IPS-NIHi7 (cell line): ENCODE results near the gene CYS1.

Source experiments
- DNase-seq: peaks from one replicate; pipeline ENCODE4 v3.0.0; 2012; ENCODE audit warnings: mixed read lengths; ENCODE audit errors: extremely low spot score

CYS1 gene

DNA sequence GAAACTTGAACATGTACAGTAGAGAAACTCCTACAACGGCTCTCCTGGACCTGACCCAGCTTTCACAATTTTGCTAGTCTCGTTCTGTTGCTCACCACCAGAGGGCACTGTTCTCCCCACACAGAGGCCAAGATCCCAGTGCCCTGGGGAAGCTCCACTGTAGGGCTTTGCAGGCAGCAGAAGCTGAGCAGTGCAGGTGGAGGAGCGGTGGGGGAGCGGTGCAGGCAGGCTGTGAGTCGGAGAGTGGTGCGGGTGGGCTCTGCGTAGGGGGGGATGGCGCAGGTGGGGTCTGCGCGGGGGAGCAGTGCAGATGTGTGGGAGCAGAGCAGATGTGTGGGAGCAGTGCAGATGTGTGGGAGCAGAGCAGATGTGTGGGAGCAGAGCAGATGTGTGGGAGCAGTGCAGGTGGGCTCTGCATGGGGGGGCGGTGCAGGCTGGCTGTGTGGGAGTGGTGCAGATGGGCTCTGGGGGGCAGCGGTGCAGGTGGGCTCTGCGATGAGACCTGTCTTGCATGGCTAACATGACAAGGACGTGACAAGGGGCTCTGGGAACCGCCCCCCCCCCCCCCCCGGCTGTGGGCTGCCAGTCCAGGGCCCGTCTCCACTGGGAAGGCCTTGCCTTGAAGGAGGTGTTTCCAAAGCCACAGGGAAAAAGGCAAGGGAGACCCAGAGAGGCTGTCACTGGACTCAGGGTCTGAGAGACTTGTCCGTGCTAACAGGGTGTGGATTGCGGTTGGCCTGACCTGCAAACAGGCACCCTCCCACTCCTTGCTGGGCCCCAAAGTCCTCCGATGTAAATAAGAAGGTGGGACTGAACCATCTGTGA is 7.3 kb downstream of the CYS1 start:
- peak; percentile 91 for DNase-seq

DNA sequence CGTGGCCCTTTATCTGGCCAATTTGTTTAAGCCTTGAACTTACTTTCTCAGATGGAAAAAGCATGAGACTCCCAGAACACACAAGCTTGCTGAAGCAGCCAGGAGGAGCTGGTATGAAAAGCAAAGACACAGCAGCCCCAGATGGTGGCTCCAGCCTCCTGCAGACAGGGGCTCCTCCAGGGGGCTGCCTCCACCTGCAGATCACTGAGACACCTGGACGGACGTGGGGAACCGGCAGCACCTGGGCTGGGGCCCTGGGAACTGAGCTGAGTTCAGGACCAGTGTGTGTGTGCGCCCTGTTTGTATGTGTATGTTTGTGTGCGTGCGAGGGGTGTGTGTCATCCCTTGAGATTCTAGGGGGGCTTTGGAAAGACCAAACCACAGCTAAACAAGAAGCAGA is 8.6 kb downstream of the CYS1 start:
- DNase-seq = no peak

DNA sequence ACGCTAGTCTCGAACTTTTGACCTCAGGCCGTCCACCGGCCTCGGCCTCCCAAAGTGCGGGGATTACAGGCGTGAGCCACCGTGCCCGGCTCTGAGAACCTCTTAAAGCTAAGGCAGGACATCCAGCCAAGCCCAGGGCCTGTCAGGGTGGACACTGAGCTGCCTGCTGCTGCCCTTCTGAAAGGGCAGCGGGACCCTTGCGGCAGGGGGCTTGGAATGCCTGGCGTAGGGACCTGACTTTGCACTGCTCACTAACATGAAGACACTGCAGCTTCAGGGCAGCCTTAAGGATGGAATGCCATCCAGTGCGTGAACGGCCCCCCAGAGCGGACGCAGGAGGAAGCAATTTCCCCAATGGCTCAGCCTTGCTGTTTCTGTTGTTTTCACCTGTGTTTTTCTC is 9.0 kb downstream of the CYS1 start:
- DNase-seq = no peak

DNA sequence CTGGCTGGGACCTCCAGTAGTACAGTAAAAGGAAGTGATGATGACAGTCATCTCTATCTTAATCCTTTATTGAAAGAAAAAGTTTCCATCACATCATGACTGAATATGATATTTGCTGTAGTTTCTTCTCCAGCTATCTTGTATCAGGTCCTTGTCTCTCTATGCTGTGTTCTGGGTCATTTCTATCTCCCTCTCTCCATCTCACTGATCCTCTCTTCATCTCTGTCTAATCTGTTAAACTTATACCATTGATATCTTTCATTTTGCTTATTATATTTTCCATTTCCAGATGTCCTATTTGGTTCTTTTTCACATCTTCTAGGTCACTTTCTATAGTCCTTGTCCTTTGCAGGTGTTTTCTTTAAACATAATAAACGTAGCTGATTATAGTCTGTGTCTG is 12.3 kb downstream of the CYS1 start:
- DNase-seq = no peak

DNA sequence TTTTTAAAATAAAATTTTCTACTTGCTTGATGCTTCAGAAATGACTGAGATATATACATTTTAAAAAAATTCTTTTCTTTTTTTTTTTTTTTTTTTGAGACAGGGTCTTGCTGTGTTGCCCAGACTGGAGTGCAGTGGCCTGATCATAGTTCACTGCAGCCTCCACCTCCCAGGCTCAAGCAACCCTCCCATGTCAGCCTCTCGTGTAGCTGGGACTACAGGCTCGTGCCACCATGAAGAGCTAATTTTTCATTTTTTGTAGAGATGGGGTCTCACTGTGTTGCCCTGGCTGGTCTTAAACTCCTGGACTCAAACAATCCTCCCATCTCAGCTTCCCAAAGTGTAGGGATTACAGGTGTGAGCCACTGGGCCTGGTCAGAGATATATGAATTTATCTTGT is 12.9 kb downstream of the CYS1 start:
- DNase-seq = no peak

DNA sequence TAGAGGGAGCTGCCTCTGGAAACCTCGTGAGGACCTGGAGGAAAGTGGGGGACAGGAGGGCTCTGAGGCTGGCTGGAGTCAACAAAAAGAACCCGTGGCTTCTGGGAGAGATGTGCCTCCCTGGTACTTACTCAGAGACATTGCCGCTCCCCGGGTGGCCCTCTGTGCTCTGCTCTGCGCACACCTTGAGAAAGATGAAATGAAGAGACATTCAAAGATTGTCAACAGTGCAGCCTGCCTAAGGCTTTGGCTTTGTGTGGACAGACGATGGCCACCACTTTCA is 14.5 kb downstream of the CYS1 start:
- DNase-seq = no peak

DNA sequence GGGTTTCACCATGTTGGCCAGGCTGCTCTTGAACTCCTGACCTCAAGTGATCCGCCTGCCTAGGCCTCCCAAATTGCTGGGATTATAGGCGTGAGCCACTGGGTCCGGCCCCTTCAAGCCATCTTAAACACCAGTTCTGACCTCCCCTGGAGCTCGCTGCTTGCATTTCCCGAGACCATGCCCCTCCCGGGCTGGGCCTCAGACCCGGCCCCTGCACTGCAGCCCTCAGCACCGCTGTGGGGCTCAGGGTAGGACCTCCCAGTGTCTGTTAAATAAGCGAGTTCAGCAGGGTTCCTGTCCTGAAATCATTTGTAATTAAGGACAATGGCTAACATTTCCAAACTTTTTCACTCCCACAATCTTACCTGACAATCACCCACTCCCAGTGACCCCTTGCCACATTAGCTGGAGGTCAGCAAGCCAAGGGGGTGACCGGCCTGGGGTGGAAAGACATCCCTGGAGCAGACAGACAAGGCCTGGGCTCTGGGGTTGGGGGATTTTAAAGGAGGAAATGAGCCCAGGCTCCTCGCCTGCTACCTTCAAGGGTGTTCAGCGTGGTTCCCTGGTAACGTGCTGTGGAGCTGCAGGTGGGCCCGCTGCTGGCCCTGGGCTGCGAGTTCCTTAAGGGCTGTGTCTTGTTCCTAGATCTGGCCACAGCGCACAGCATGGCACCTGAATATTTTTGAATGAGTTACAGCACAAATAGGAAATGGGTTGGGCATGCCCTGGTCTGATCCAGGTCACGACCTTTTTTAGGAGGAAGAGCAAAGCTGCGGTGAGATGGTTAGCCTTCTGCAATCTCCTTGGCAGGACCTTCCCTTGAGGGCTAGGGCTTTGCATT is 15.1 kb downstream of the CYS1 start:
- peak; percentile 30 for DNase-seq

DNA sequence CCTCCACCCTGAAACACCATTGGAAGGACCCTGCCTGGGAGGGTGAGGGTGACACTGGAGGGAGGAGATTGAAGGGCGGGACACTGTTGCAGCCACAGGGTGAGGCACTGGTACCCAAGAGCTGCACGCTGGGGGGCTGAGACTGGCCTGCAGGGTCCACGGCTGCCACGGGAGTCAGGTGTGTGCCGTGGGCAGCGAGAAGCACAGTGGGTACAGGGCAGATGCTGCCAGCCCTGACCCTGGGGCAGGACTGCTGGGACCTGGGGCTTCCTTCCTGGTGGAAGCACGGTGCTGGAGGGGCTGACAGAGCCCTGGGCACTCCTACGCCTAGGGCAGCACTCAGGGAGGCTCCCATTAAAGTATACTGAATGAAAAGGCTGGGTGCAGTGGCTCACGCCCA is 16.6 kb downstream of the CYS1 start:
- DNase-seq = no peak

DNA sequence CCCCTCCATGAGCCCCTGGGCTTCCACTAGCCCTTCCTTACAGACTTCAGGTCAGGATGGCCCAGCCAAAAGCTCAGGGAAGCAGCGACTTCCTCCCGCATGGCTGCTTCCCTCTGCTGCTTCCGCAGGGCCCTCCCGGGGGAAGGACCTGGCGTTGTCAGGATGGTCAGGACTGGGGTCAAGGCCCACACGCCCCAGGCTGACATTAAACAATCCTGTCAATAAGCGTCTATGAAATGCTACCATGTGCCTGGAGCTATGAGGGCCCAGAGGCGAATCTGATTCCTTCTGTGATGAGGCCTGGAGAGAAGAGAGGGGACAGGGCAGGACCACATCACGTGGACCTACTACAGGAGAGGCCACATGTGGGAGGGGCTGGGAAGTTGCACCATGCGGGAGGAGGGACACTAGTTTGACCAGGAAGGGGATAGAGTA is 17.3 kb downstream of the CYS1 start:
- no peak for DNase-seq

DNA sequence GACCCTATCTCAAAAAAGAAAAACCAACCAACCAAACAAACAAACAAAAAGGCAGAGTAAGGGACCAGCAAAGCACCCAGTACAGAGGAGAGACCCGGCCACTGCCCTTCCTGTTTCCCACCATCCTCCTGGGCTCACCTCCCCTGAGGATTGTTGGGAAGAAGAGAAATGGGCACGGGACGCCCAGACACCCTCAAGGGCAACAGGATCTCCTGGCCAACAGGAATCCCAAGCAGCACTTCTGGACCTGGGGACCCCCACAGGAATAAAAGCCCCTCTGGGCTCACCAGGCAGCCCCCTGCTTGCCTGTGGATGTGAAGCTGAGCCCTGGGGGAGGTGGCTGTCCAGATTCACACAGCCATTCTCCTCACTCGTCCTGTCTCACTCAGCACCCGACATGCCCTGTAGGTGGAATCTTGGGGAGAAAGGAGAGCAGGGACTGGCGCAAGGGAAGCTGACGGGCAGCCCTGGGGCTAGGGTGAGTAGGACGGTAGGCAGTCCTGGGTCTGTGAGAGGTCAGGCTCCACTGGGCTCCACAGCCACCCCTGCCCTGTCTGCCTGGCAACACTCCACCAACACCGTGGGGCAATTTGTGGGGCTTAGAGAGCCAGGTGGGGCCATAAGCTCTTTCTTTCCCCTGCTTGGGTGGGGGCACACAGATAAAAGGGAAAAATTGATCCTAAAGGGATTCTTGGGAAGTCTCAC is 18.8 kb downstream of the CYS1 start:
- DNase-seq = no peak

DNA sequence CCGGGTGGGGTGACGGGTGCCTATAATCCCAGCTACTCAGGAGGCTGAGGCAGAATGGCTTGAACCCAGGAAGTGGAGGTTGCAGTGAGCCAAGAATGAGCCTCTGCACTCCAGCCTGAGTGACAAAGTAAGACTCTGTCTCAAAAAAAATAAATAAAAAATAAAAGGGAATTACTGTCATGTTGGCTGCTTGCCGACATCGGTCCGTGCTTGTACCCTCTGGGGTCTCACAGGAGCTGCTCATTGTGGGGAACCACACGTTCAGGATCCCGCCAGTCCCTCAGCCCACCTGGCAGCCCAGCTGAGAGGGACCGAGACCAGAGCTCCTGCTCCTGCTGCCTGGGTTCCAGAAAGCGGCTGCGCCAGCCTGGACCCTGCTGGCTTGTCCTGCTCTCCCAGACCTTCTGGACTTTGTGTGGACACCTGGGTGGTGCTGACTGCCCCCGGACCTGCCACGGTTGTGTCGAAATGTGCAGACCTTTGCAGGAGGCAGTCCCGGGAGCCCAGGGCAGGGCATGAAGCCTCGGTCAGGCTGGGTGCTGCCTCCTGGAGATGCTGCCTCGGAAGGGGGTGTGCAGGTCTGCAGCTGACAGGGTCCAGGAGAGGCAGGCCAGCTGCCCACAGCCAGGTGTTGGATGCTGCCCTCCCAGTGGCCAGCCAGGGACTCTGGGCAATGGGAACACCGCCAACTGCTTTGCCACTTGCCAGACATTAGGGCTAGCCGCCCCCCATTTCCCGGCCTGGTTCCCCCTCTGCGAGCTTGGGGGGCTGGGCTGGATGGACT is 20.5 kb downstream of the CYS1 start:
- no peak for DNase-seq

DNA sequence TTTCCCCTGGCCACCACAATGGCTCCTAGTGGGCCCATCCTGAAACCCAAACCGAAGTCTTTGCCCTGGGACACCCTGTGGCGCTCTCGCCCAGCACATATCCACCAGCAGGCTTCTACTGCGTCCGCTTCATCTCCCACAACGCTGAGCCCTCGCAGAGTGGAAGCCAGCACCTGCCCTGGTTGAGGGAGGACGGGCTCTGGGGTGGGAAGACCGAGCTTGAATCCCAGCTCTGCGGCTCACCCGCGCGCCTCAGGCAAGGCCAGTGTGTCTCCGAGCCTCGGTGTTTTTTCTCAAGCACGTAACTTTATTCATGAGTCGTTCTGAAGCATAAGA is 21.2 kb downstream of the CYS1 start:
- no peak for DNase-seq

DNA sequence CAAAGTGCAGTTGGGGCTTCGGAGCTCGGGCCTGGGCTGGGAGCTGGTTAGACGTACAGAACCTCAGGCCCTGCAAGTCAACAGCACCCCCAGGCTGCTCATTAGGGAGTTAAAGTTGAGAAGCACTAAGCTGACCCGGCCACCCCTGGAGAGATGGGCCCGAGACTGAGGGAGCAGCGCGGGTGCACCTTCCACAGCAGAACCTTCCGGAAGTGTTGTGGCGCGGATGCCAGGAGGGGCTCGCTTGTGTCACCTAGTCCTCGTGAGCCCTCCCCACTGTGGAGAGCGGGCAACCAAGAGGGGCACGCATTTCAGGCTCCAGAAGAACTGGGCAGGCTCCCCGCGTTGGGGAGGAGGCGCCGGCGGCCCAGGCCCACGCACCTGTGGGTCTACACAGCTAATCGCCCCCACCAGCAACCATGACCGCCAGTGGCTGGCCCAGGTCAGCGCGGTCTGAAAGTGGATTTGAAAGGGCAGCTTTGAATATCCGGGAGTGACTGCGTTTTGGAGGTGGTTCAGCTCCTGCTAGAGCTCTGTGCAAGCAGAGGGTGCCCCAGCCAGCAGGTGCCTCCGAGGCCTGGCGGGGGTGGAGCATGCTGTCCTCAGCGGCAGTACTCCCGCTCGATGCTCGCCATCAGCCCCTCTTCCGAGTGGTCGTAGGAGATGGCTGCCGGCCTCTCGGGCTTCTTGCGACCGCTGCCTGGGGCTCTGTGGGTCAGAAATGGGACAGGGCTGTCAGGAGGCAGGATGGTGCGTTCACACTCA is 21.8 kb downstream of the CYS1 start:
- no peak for DNase-seq

DNA sequence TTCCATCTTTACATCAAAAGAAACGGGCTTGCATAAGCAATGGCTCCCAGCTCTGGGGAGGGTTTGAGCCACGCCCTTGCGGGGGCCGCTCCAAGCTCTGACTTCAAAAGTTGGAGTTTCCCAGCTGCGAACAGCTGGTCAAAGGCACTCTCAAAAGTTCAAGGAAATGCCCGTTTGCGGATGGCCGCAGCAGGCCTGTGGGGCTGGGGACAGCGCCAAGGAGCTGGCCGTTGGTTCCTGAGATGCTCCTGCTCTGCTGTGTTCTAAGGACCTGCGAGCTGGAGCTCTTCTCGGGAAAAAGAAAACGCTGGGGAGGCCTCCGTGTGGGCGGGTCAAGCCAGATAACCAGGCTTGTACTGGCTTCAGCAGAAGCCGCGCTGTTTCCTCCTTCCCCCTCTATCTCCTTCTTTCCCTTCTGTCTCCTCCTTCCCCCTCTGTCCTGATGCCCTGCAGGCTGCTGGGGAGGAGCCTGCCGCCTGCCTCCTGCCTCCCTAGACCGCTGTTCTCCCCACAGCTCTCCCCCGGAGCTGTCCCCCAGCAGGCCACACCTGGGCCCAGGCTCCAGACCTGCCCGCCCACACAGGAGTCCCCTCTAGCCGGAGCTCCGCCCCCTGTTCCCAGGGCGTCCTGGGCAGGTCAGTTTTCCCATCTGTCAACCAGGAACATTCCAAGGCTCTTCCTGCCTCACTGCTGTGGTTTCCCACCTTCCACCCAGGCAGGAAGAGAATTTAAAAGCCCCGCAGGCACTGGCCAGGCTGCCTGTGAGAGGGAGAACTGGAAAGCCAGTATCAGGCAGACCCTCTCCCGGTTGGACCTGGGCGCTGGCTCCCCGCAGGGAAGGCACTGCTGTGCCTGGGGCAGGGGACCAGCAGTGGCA is 22.7 kb downstream of the CYS1 start:
- peak; percentile 94 for DNase-seq

DNA sequence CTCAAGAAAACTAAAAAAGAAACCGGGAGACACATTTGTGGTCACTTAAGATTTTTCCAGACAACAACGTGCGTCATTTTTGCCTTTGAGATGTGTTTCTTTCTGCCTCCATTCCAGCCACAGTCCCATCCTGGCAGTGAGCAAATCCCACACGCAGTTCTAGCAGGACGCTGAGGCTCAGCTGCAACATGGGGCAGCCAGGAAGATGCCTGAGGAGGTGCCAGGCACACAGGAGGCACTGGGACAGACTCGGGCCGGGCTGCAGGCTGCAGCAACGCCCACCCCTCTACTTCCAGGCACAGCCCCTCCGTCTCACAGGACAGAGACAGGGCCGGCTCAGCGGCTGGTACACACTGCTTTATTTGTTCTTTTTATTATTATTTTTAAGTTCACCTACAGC is 23.8 kb downstream of the CYS1 start:
- no peak for DNase-seq

DNA sequence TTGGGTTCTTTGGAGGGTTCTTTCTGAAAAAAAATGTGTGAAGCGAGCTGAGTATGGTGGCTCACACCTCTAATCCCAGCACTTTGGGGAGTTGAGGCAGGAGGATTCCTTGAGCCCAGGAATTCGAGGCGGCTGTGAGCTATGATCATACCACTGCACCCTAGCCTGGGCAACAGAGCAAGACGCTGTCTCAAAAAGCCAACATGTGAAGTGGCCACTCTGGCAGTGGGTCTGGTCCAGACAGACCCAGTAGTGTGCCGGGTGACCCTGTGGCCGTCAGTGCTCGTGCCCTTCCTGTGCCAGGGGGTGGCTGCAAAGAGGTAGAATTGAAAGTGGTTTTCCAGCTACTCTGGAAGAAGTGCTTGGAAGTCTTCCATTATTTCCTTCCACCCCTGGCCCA is 25.2 kb downstream of the CYS1 start:
- no peak for DNase-seq

DNA sequence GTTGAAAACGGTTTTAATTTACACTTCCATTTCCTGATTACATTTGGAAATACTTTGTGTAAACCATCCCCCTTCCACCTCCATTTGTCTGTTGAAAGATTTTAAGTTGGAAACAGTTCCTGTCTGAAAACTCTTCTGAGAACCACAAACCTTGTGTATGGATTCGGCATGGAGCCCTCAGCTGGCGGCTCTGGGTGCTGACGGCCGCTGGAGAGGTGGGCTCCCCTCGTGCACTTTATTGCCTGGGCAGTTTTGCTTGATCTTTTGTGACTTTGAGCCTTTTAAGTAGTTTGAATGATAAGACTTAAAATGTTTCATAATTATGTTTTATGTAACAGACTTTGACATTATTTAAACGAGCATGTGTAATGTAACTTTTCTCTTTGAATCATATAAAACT is 25.8 kb downstream of the CYS1 start:
- DNase-seq = no peak

DNA sequence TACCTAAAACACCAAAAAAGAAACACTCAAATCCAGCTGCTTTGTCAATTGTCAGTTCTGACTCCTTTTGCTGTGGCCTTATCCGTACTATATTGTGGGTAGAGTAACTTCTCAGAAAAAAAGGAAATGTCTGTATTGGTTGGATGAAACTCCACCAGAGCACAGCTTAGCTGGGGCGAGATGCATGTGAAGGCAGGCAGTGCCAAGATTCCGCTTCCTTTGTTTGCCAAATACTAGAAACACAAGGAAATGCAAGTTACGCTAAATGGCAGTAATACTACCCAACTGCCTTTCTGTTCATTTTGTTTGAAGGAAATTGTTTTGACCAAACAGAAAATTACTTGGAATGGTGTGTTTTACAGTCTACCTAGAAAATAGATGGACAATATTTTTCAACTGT is 26.9 kb downstream of the CYS1 start:
- no peak for DNase-seq

DNA sequence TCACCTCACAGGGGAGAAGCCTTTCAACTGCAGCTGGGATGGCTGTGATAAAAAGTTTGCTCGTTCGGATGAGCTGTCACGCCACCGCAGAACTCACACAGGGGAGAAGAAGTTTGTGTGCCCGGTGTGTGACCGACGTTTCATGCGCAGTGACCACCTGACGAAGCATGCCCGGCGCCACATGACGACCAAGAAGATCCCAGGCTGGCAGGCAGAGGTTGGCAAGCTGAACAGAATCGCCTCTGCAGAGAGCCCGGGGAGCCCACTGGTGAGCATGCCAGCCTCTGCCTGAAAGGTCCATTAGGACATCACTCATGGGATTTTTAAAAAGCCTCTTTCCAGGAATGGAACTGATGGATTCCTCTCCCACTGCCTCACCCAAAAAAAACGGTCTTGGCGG is 28.0 kb downstream of the CYS1 start:
- DNase-seq = no peak

DNA sequence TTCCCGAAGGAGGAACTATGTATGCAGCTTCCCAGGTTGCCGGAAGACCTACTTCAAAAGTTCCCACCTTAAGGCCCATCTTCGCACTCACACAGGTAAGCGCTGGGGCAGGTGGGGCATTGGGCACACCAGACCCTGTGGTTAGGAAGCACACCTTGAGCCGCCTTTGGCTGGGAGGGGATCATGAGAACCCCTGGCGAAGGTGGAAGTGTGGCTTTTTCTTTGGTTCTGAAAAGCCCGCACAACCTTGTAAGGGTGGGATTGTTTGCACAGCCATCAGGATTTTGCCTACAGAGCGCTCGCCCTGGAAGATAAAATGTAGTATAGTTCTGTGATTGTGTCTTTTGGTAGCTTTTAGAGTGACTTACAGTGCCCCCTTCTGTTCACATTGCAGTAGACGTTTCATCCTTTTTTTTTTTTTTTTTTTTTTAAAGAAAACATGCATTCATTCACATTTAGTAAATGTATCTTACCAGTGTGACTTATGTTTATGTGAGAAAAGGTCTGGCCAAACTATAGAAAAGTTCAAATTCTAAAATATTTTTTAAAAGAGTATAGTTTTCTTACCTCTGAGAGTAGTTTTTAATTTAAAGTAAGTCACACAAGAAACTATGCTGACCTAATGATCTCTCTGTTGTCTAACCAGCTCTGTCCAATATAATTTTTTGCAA is 31.6 kb downstream of the CYS1 start:
- DNase-seq = no peak
